ENCODE data around the gene RNF17.
"Not testable (repeated sequence)": the region's sequence is repeated elsewhere in the genome, so short reads cannot be mapped to it uniquely, and the experiment has no call there.

The RNF17 gene

DNA sequence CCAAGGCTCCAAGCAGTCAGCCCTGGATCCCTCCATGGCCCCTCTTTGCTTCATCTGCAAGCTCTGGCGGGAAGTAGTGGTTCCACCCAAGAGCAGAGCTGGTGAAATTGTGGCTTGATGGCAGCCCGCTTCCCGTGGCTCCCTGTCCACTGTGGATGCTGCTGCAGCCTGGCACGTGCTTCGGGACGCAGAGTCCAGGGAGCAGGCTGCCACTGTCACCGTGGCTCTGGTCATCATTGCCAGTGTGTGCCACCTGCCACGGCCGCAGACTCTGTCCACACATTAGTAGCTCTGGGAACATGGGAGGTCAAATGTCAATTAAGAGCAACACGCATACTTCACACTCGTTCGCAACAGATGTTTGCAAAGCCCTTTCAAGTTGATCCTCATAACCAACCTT is 40.8 kb upstream of the RNF17 start:
- TF ChIP-seq, protein P1, sequence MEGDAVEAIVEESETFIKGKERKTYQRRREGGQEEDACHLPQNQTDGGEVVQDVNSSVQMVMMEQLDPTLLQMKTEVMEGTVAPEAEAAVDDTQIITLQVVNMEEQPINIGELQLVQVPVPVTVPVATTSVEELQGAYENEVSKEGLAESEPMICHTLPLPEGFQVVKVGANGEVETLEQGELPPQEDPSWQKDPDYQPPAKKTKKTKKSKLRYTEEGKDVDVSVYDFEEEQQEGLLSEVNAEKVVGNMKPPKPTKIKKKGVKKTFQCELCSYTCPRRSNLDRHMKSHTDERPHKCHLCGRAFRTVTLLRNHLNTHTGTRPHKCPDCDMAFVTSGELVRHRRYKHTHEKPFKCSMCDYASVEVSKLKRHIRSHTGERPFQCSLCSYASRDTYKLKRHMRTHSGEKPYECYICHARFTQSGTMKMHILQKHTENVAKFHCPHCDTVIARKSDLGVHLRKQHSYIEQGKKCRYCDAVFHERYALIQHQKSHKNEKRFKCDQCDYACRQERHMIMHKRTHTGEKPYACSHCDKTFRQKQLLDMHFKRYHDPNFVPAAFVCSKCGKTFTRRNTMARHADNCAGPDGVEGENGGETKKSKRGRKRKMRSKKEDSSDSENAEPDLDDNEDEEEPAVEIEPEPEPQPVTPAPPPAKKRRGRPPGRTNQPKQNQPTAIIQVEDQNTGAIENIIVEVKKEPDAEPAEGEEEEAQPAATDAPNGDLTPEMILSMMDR (IDR thresholded peaks at IDR 0.05; ENCODE audit: control extremely low read depth, extremely low read depth, low read depth, missing control alignments), result no peak
- no peak for DNase-seq (ENCODE audit: extremely low spot score)
- CTCF ChIA-PET, result interaction anchor here (0.9 to 1.7 kb wide), 5 partner anchors 9 to 40 kb away, joined by 3 to 6 read pairs (median 5); no protein-coding TSS in a partner anchor
- POLR2A ChIA-PET, result no interaction called here

DNA sequence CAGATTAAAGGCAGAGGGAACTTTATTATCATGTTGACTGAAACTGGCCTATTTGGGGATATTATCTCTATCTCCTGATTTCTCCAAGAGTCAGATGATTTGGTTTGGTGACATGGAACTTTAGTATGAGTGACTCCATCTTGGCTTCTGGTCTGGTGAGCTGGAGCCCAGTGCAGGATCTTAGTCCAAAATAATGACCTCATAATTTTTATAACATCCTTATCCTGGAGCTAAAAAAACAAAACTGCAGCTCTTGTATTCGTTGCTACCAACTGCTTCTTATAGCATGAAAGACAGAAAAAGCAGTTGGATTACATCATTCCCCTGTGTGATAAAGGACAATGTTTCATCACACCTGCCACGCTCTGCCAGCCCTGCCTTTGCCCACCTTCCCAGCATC is 39.3 kb upstream of the RNF17 start:
- CTCF ChIA-PET, result interaction anchor here (1.2 to 4.0 kb wide), 4 partner anchors 11 to 31 kb away, joined by 4 to 19 read pairs (median 5); no protein-coding TSS in a partner anchor
- POLR2A ChIA-PET, result no interaction called here
- TF ChIP-seq, protein P1 (IDR thresholded peaks at IDR 0.05; ENCODE audit: control extremely low read depth, extremely low read depth, low read depth, missing control alignments), result no peak
- no peak for DNase-seq (ENCODE audit: extremely low spot score)

DNA sequence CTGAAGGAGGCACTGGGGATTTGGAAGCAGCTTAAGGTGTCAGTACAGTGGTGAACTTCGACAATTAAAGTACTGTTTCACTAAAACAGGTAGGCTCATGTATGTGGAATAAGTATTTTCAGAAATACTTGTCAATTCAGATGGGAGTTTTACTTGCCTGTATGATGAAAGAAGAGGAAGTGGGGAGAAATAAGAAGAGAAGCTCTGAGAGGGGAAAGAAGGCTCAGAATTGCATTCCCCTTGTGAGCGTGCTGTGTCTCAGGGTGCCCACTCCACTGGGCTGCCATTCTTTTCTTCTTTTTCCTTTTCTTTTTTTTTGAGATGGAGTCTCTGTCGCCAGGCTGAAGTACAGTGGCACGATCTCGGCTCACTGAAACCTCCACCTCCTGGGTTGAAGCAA is 38.6 kb upstream of the RNF17 start:
- ChIA-PET CTCF (interaction anchor here (1.2 to 4.0 kb wide), 5 partner anchors 12 to 145 kb away, joined by 4 to 21 read pairs (median 6); no protein-coding TSS in a partner anchor), POLR2A (no interaction called here)
- TF ChIP-seq, protein P1 (IDR thresholded peaks at IDR 0.05; ENCODE audit: control extremely low read depth, extremely low read depth, low read depth, missing control alignments), result no peak
- no peak for DNase-seq (ENCODE audit: extremely low spot score)

DNA sequence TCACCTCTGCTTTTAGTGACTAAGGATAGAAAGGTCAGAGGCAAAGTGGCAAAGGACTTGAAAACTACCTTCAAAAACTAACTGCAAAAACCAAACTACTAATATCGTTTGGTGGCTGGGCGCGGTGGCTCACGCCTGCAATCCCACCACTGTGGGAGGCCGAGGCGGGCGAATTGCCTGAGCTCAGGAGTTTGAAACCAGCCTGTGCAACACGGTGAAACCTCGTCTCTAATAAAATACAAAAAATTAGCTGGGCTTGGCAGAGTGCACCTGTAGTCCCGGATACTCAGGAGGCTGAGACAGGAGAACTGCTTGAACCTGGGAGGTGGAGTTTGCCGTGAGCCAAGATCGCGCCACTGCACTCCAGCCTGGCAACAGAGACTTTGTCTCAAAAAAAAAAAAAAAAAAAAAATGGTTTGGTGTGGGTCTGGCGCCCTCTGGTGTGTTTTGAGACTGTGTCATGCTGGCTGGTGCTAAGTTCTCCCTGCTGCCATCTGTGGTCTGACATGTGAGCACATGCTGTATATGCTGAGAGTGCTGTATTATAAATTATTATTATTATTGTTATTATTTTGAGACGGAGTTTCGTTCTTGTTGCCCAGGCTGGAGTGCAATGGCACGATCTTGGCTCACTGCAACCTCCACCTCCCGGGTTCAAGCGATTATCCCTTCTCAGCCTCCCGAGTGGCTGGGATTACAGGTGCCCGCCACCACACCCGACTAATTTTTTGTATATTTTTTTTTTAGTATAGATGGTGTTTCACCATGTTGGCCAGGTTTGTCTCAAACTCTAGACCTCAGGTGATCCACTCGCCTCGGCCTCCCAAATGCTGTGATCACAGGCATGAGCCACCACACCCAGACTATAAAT is 36.0 kb upstream of the RNF17 start:
- ChIA-PET CTCF (interaction anchor here (0.7 to 4.0 kb wide), 27 partner anchors 9 to 414 kb away, joined by 3 to 31 read pairs (median 3); no protein-coding TSS in a partner anchor), POLR2A (no interaction called here)
- peak; percentile 87 for DNase-seq (ENCODE audit: extremely low spot score)
- TF ChIP-seq, protein P1 (IDR thresholded peaks at IDR 0.05; ENCODE audit: control extremely low read depth, extremely low read depth, low read depth, missing control alignments), result peak; percentile 80

DNA sequence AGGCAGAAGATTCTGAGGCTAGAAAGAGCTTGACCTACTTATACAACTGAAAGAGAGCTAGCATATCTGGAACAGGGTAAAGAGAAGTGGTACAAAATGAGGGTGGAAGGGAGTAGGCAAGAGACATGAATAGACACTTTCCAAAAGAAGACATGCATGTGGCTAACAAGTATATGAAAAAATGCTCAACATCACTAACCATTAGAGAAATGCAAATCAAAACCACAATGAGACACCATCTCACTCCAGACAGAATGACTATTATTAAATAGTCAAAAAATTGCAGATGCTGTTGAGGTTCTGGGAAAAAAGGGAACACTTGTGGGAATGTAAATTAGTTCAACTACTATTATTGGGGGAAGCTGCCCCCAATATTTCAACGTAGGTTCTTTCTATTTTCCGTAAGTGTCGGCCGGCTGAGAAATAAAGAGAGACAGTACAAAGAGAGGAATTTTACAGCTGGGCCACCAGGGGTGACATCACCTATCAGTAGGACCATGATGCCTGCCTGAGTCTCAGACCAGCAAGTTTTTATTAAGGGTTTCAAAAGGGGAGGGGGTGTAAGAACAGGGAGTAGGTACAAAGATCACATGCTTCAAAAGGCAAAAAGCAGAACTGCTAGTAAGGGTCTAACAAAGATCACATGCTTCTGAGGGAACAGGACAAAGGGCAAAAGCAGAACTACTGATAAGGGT is 32.9 kb upstream of the RNF17 start:
- DNase-seq (ENCODE audit: extremely low spot score); POLR2A ChIA-PET: not testable (repeated sequence)
- CTCF ChIA-PET, result interaction anchor here (1.0 to 3.0 kb wide), 3 partner anchors 11 to 37 kb away, joined by 3 to 28 read pairs (median 7); no protein-coding TSS in a partner anchor

DNA sequence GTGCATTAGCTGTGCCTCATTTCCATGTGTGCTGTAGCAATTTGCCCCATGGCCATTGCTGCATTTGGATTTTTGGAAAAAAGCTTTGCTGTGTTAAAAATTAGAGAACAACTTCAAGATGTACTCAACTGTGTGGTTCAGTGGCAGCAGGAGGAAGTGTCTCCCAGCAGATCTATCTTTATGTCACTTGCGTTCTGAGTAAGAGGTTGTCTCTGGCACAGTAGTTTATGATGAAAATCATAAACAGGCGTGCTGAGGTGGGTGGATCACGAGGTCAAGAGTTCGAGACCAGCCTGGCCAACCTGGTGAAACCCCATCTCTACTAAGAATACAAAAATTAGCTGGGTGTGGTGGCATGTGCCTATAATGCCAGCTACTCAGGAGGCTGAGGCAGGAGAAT is 29.0 kb upstream of the RNF17 start:
- POLR2A ChIA-PET, result no interaction called here
- DNase-seq (ENCODE audit: extremely low spot score), result no peak
- CTCF ChIA-PET, result interaction anchor here (1.0 to 1.5 kb wide), 2 partner anchors 8 to 260 kb away, joined by 3 read pairs; no protein-coding TSS in a partner anchor
- TF ChIP-seq, protein P1 (IDR thresholded peaks at IDR 0.05; ENCODE audit: control extremely low read depth, extremely low read depth, low read depth, missing control alignments), result no peak

Measured in GM10248 (cell line).